Natural killer cell (primary cell): ENCODE results near the gene EGFL8. TPM values are rescaled to one million over a fixed set of nuclear protein-coding genes. Genes with fewer than 3 reads are reported as not detected.

ENCODE experiments used
- ATAC-seq, 3 donors: fragments of 150-1000 bp in 2 of 3; fragments of 200-7000 bp in 1 of 3; cut with Tn5 transposase; 1 replicate in 1 of 3; 2 replicates in 2 of 3; pipeline ENCODE4 v1.10.0; 2021; ENCODE audit warnings: mild to moderate bottlenecking in 2 of 3, moderate library complexity in 2 of 3
- DNase-seq, 2 donors: peaks; one replicate each; pipeline versions ENCODE4 v3.0.0 to v3.0.0-alpha.2; 2013 to 2021; ENCODE audit warnings: mixed read lengths in 1 of 2
- H3K27ac ChIP-seq: one replicate; pipeline ENCODE4 v1.5.1; 2013; ENCODE audit warnings: mild to moderate bottlenecking, low read length
- H3K27me3 ChIP-seq: one replicate; pipeline ENCODE4 v1.6.1; 2013; ENCODE audit warnings: low read length; ENCODE audit not compliant: control insufficient read depth, insufficient read depth
- H3K36me3 ChIP-seq: one replicate; pipeline ENCODE4 v1.6.1; 2013; ENCODE audit warnings: low read length; ENCODE audit not compliant: control insufficient read depth, insufficient read depth
- H3K4me1 ChIP-seq: one replicate; pipeline ENCODE4 v1.6.1; 2013; ENCODE audit warnings: low read length; ENCODE audit not compliant: control insufficient read depth, insufficient read depth
- H3K4me3 ChIP-seq: one replicate; pipeline ENCODE4 v1.5.1; 2013; ENCODE audit warnings: low read length
- H3K9me3 ChIP-seq: one replicate; pipeline ENCODE4 v1.6.1; 2013; ENCODE audit warnings: low read length; ENCODE audit not compliant: control insufficient read depth, insufficient read depth
- H3K27ac Mint-ChIP-seq, 2 donors: one replicate each; pipeline ENCODE4 v1.8.0; 2022; ENCODE audit warnings: mild to moderate bottlenecking in 2 of 2, mixed read lengths in 2 of 2, moderate library complexity in 1 of 2
- H3K27me3 Mint-ChIP-seq, 2 donors: one replicate each; pipeline ENCODE4 v1.8.0; 2022; ENCODE audit warnings: low read depth in 2 of 2, mixed read lengths in 2 of 2
- H3K36me3 Mint-ChIP-seq: one replicate; pipeline ENCODE4 v1.8.0; 2022; ENCODE audit warnings: mixed read lengths
- H3K4me1 Mint-ChIP-seq, 2 donors: one replicate each; pipeline ENCODE4 v1.8.0; 2022; ENCODE audit warnings: mixed read lengths in 2 of 2
- H3K4me3 Mint-ChIP-seq: one replicate; pipeline ENCODE4 v1.8.0; 2022; ENCODE audit warnings: mild to moderate bottlenecking, moderate library complexity, mixed read lengths
- H3K9me3 Mint-ChIP-seq, 2 donors: one replicate each; pipeline ENCODE4 v1.8.0; 2022; ENCODE audit warnings: mixed read lengths in 2 of 2
- CTCF ChIP-seq: fragments of 200-600 bp; IDR thresholded peaks from one replicate; pipeline ENCODE4 v1.8.0; 2022; ENCODE audit warnings: antibody characterized with exemption
- WGBS: methylation state at CpG from one replicate; pipeline ENCODE4 v1.1.7; 2013; ENCODE audit warnings: missing lambda C conversion rate; ENCODE audit not compliant: insufficient coverage; 5-methylcytosine and 5-hydroxymethylcytosine counted together
- intact Hi-C: fragments of 100-400 bp; cut with micrococcal nuclease; formaldehyde crosslinking; loops from one replicate; pipeline ENCODE4 v1.14.2; 2022
- total RNA-seq, 4 donors: library from RNA; stranded (reverse); fragments of 120-200 nt in 1 of 4; gene quantifications; one replicate each; pipeline versions ENCODE4 v1.2.3 to v1.2.4, GENCODE V29; 2013 to 2022

EGFL8 gene
- total RNA-seq, 3 donors from 2014 or later (not counting 1 experiment from before 2014, with no cell fraction given): 18.2 to 22.9 (median 20.1) TPM

GRCh38 chr6:32203426-32204267 is 39.3 kb downstream of the EGFL8 start:
- H3K4me3 ChIP-seq: no peak overlapping the region
- H3K27me3 ChIP-seq: no peaks in the 10 kb centered on the region
- H3K9me3 ChIP-seq: no peaks in the 10 kb centered on the region
- ATAC-seq (no peak), DNase-seq (no peak)
- H3K27ac ChIP-seq: no peak overlapping the region
- intact Hi-C loops: no loop called here
- H3K4me1 Mint-ChIP-seq: no peaks in the 10 kb centered on the region
- H3K27ac Mint-ChIP-seq: no peak overlapping the region
- H3K4me3 Mint-ChIP-seq: no peak overlapping the region
- WGBS: 94% methylated on average over 9 of the region's 9 CpGs
- H3K9me3 Mint-ChIP-seq: no peaks in the 10 kb centered on the region
- H3K36me3 ChIP-seq: no peaks in the 10 kb centered on the region
- TF ChIP-seq CTCF: no peak
- H3K27me3 Mint-ChIP-seq: peaks cover 9 to 18% of the 10 kb centered on the region in 2 donors
- no peaks in the 10 kb centered on the region for H3K36me3 Mint-ChIP-seq
- no peaks in the 10 kb centered on the region for H3K4me1 ChIP-seq

GRCh38 chr6:32204268-32204715 is 39.9 kb downstream of the EGFL8 start:
- ATAC-seq (no peak), DNase-seq (no peak)
- no peaks in the 10 kb centered on the region for H3K36me3 ChIP-seq
- H3K9me3 ChIP-seq: no peaks in the 10 kb centered on the region
- TF ChIP-seq CTCF: no peak
- Mint-ChIP-seq H3K36me3 (no peaks in the 10 kb centered on the region), H3K9me3 (no peaks in the 10 kb centered on the region), H3K27me3 (peaks cover 9 to 18% of the 10 kb centered on the region in 2 donors), H3K27ac (no peak overlapping the region), H3K4me3 (no peak overlapping the region), H3K4me1 (no peaks in the 10 kb centered on the region)
- no peak overlapping the region for H3K4me3 ChIP-seq
- 93% methylated on average over 3 of the region's 3 CpGs for WGBS
- H3K27me3 ChIP-seq: no peaks in the 10 kb centered on the region
- H3K27ac ChIP-seq: no peak overlapping the region
- H3K4me1 ChIP-seq: no peaks in the 10 kb centered on the region
- intact Hi-C loops: no loop called here

- DNase-seq (no peak), ATAC-seq (no peak)
- no peaks in the 10 kb centered on the region for H3K9me3 ChIP-seq
- TF ChIP-seq CTCF: no peak
- H3K36me3 ChIP-seq: no peaks in the 10 kb centered on the region
- no peaks in the 10 kb centered on the region for H3K9me3 Mint-ChIP-seq
- H3K4me3 ChIP-seq: no peak overlapping the region
- H3K27me3 ChIP-seq: no peaks in the 10 kb centered on the region
- peaks cover 9 to 18% of the 10 kb centered on the region in 2 donors for H3K27me3 Mint-ChIP-seq
- H3K36me3 Mint-ChIP-seq: no peaks in the 10 kb centered on the region
- WGBS: 88% methylated on average over 1 of the region's 1 CpG
- H3K4me1 ChIP-seq: no peaks in the 10 kb centered on the region
- H3K27ac ChIP-seq: no peak overlapping the region
- H3K4me1 Mint-ChIP-seq: no peaks in the 10 kb centered on the region
- H3K27ac Mint-ChIP-seq: no peak overlapping the region
- H3K4me3 Mint-ChIP-seq: no peak overlapping the region
- intact Hi-C loops: no loop called here
Observed at GRCh38 chr6:32208996-32209395, 44.6 kb downstream of the EGFL8 start.
